Type B pancreatic cell (in vitro differentiated cells): ENCODE measurements around the gene LAMTOR1. TPM values are rescaled to one million over a fixed set of nuclear protein-coding genes. Genes with fewer than 3 reads are reported as not detected.
"Not testable (repeated sequence)": the region's sequence is repeated elsewhere in the genome, so short reads cannot be mapped to it uniquely, and the experiment has no call there.

ENCODE experiments used
- DNase-seq: peaks from one replicate; pipeline ENCODE4 v3.0.0; 2021; ENCODE audit warnings: mixed read lengths; ENCODE audit not compliant: unreplicated experiment; ENCODE audit errors: extremely low spot score
- H3K27ac Mint-ChIP-seq: 2 replicates; pipeline ENCODE4 v1.8.0; 2021; ENCODE audit warnings: mild to moderate bottlenecking, mixed read lengths
- H3K27me3 Mint-ChIP-seq: 2 replicates; pipeline ENCODE4 v1.8.0; 2021; ENCODE audit warnings: mixed read lengths
- H3K36me3 Mint-ChIP-seq: 2 replicates; pipeline ENCODE4 v1.8.0; 2021; ENCODE audit warnings: mixed read lengths
- H3K4me1 Mint-ChIP-seq: one replicate; pipeline ENCODE4 v1.8.0; 2021; ENCODE audit warnings: mixed read lengths; ENCODE audit not compliant: unreplicated experiment
- H3K4me3 Mint-ChIP-seq: 2 replicates; pipeline ENCODE4 v1.8.0; 2021; ENCODE audit warnings: mild to moderate bottlenecking, mixed read lengths
- H3K9me3 Mint-ChIP-seq: 2 replicates; pipeline ENCODE4 v1.8.0; 2021; ENCODE audit warnings: mixed read lengths
- long read RNA-seq: library from polyadenylated mRNA; unstranded; transcript quantifications from one replicate; pipeline ENCODE4 v2.0.0, GENCODE V29; 2020
- total RNA-seq: library from RNA; stranded (reverse); gene quantifications from 2 replicates; pipeline ENCODE4 v1.2.1, GENCODE V29; 2021; ENCODE audit warnings: low replicate concordance
- TF ChIP-seq, protein P1 (sequence below): fragments of 200-600 bp; sonication (generic); conservative IDR thresholded peaks from 2 replicates; pipeline ENCODE4 v1.5.0; 2021; ENCODE audit warnings: antibody characterized with exemption, mild to moderate bottlenecking

Gene LAMTOR1
- 73.0 and 93.8 TPM in 2 replicates for total RNA-seq
- long read RNA-seq, transcript LAMTOR1-201 (5 exons, 1,179 nt), result major isoform, 94 of 105 reads
- long read RNA-seq, partial matches to known transcripts, result 4 of 105 reads
- long read RNA-seq, other reads (novel, unspliced or antisense), result 4 of 105 reads

DNA sequence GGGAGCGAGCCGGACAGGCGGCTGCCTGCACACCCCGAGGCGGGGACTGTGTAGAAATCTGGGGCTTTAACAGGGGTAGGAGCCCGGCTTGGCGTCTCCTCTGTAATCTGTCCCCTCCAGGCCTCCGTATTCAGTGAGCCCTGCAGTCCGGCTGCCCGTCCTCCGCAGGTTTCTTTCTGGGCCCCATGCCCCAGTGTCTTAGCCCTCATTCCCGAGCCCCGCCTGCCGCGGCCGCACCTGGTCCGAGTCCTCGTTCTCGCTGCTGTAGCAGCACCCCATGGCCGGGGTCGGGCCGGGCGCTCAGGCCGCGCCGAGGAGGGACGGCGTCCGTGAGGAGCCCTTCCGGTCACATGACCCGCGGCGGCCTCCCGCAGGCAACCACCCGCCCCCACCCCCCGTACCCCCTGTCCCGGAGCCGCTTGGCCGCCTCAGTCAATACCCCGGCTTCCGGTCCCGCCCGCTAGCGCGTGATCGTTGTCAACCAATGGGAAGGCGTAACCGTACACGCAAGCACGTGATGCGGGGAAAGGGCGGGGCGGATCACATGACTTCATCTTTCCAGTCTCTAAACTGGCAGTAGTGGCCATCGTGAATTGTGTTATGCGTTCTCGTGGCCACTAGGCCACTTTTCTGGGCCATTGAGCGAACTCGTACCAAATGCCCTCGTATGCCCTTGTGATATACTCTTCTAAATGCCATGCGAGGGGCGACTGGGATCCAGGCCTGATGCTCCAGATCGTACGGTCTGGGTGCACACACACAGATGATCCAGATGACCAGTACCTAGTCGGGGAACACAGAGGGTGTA is at the start of gene LAMTOR1:
LAMTOR1 (minus strand) TSS at position 352 of the 808 bp plus-strand sequence; CDS start at position 279, 73 bp downstream.
- Mint-ChIP-seq H3K4me3 (peak within 1 kb of the TSS; percentile 93), H3K4me1 (peaks cover 36% of the 10 kb centered on the region), H3K9me3 (peaks cover 8% of the 10 kb centered on the region), H3K27me3 (no peaks in the 10 kb centered on the region), H3K27ac (peak within 1 kb of the TSS; percentile 92), H3K36me3 (peaks cover 14% of the 10 kb centered on the region)
- TF ChIP-seq, protein P1, sequence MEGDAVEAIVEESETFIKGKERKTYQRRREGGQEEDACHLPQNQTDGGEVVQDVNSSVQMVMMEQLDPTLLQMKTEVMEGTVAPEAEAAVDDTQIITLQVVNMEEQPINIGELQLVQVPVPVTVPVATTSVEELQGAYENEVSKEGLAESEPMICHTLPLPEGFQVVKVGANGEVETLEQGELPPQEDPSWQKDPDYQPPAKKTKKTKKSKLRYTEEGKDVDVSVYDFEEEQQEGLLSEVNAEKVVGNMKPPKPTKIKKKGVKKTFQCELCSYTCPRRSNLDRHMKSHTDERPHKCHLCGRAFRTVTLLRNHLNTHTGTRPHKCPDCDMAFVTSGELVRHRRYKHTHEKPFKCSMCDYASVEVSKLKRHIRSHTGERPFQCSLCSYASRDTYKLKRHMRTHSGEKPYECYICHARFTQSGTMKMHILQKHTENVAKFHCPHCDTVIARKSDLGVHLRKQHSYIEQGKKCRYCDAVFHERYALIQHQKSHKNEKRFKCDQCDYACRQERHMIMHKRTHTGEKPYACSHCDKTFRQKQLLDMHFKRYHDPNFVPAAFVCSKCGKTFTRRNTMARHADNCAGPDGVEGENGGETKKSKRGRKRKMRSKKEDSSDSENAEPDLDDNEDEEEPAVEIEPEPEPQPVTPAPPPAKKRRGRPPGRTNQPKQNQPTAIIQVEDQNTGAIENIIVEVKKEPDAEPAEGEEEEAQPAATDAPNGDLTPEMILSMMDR, result peak; percentile 76
- peak; percentile 98 for DNase-seq

DNA sequence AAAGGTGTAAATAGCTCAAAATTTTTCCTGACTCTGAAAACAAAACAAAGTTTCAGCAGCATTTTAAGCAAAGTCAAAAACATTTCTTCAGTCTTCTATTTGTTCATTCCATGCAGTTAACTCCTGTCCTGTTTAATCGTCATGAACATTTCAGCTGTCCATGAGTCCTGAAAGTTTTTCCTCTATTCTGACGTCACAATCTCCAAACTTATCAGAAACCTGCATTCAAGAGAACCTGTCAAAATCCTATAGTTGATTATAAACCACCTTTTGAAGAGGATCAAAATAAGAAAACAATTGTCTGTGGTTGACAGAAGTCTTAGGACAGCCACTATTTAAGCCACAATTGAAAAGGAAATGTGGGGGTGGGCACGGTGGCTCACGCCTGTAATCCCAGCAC is 47.8 kb upstream of the LAMTOR1 start:
- no peaks in the 10 kb centered on the region for H3K4me1 Mint-ChIP-seq
- no peak for DNase-seq
- no peaks in the 10 kb centered on the region for H3K36me3 Mint-ChIP-seq
- no peak overlapping the region for H3K27ac Mint-ChIP-seq
- no peaks in the 10 kb centered on the region for H3K9me3 Mint-ChIP-seq
- no peak overlapping the region for H3K4me3 Mint-ChIP-seq
- TF ChIP-seq, protein P1, result no peak
- no peaks in the 10 kb centered on the region for H3K27me3 Mint-ChIP-seq

DNA sequence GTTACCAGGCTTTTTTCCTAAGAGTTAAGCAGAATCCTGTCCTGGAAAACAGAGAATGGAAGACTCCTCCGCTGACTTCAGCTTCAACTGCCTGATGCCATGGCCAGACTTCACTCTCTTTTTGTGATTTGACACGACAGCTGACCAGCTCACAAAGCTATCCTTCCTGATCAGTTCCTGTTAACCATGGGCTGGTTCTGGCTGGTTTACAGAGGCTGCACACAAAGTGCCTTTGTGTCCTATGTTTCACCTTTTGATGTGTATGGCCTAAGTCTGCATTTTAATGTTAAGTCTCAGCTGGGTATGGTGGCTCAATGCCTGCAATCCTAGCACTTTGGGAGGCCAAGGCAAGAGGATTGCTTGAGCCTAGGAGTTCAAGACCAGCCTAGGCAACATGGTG is 43.5 kb upstream of the LAMTOR1 start:
- no peak for DNase-seq
- H3K9me3 Mint-ChIP-seq, result no peaks in the 10 kb centered on the region

DNA sequence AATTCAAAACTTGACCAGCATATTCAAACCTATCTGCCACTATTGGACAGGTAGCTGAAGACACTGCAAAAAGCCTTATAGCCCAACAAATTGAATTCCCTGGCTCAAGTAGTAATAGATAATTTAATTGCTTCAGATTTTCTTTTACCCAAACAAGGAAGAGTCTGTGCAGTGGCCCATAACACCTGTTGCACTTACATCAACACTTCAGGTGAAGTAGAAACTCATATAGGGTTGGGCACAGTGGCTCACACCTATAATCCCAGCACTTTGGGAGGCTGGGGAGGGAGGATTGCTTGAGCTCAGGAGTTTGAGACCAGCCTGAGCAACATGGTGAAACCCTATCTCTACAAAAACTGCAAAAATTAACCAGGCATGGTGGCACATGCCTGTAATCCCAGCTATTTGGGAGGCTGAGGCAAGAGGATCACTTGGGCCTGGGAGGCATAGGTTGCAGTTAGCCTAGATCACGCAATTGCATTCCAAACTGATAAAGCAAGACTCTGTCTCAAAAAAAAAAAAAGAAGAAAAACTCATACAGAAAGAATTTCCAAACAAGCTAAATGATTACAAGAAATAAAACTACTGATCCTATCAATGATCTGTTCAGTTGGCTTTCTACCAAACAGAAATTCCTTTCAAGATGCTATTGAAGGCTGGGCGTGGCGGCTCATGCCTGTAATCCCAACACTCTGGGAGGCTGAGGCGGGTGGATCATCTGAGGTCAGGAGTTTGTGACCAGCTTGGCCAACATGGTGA is 41.9 kb upstream of the LAMTOR1 start:
- Mint-ChIP-seq H3K36me3 (no peaks in the 10 kb centered on the region), H3K9me3 (no peaks in the 10 kb centered on the region), H3K4me3 (no peak overlapping the region), H3K4me1 (peaks cover 3% of the 10 kb centered on the region), H3K27me3 (peaks cover 9% of the 10 kb centered on the region), H3K27ac (no peak overlapping the region)
- TF ChIP-seq, protein P1, result no peak
- no peak for DNase-seq

More for the DNA sequence above, 43.5 kb upstream of the LAMTOR1 start:
- Mint-ChIP-seq H3K4me3 (no peak overlapping the region), H3K27me3 (peaks cover 3% of the 10 kb centered on the region), H3K27ac (no peak overlapping the region), H3K36me3 (no peaks in the 10 kb centered on the region), H3K4me1 (peaks cover 3% of the 10 kb centered on the region)
- TF ChIP-seq, protein P1, result no peak

DNA sequence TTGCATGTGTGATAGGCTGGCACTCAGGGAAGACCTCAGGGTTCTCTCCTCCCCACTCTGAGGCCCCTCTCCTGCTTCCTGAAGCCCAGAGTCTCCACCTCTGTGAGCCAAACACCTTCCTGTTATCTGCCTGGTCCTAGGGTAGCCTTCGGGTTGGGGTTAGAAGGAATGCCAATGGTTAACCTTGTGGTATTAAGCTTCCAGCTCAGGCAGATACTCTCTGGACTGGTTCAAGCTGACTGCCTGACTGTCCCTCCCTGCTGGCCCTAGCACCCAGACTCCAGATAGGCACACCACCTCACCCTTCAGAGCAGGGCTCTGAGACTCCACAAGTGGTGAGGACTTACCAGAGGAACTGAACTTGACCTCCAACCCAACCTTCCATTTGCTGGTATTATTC is 39.4 kb upstream of the LAMTOR1 start:
- not testable (repeated sequence) for DNase-seq, H3K27me3 Mint-ChIP-seq, H3K27ac Mint-ChIP-seq, H3K9me3 Mint-ChIP-seq, H3K4me1 Mint-ChIP-seq, H3K36me3 Mint-ChIP-seq, H3K4me3 Mint-ChIP-seq

DNA sequence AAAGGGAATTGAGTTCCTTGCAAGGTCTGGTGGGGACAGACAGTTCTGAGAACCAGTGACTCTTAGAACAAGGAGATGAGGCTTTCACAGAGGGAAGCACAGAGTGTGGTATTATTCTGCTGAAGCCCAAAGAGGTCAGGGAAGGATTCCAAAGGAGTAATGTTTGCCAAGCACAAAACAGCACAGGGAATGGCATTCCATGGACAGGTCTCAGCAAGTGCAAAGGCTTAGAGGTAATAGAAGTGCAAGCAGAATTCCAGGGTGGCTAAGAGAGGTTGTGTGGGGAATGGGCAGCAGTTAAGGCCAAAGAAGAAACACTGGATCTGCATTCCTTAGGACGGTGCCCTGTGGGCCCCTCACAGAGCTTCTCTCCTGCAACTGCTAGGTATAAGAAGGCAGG is 39.0 kb upstream of the LAMTOR1 start:
- H3K4me3 Mint-ChIP-seq, DNase-seq, H3K27me3 Mint-ChIP-seq, H3K27ac Mint-ChIP-seq, H3K4me1 Mint-ChIP-seq, H3K36me3 Mint-ChIP-seq, H3K9me3 Mint-ChIP-seq: not testable (repeated sequence)
